Vagina (tissue), 2 donors: ENCODE measurements around the gene GNAL.

Source experiments
- POLR2A ChIP-seq, 2 donors: fragments of 450-650 bp; IDR thresholded peaks; one replicate each; pipeline ENCODE4 v1.6.1; 2017; ENCODE audit warnings: antibody characterized with exemption in 2 of 2, mild to moderate bottlenecking in 2 of 2, moderate library complexity in 2 of 2
- POLR2AphosphoS5 ChIP-seq, 2 donors: sonication (generic); formaldehyde crosslinking; IDR thresholded peaks; one replicate each; pipeline ENCODE4 v1.9.0; 2017; ENCODE audit warnings: antibody characterized with exemption in 2 of 2, mild to moderate bottlenecking in 2 of 2, low read depth in 1 of 2; ENCODE audit not compliant: insufficient read depth in 1 of 2
- TF ChIP-seq, protein P1 (sequence below), 3 experiments: fragments of 450-650 bp in 2 of 3; fragments of 200-600 bp in 1 of 3; sonication (generic) in 1 of 3; IDR thresholded peaks; one replicate each; pipeline ENCODE4 v1.5.1; 2017 to 2019; ENCODE audit warnings: antibody characterized with exemption in 3 of 3, mild to moderate bottlenecking in 2 of 3, moderate library complexity in 2 of 3

DNA sequence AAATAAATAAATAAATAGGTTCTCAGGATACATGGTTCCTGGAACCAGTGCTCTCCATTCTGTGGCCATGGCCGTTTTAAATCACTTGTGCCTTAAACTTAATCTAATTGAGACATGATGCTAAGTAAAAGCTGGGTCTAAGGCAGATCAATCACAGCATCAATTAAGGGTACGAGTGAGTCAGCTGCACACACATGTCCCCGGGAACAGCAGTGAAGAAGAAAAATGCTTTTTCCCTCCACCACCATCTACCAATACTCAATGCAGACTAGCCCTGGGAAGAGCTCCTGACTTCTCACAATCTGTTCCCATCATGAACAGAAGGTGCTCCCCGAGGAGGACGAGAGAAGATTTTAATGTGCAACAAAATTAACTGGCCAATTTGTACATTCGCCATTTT, 155.4 kb downstream of the GNAL start:
- TF ChIP-seq, protein P1, sequence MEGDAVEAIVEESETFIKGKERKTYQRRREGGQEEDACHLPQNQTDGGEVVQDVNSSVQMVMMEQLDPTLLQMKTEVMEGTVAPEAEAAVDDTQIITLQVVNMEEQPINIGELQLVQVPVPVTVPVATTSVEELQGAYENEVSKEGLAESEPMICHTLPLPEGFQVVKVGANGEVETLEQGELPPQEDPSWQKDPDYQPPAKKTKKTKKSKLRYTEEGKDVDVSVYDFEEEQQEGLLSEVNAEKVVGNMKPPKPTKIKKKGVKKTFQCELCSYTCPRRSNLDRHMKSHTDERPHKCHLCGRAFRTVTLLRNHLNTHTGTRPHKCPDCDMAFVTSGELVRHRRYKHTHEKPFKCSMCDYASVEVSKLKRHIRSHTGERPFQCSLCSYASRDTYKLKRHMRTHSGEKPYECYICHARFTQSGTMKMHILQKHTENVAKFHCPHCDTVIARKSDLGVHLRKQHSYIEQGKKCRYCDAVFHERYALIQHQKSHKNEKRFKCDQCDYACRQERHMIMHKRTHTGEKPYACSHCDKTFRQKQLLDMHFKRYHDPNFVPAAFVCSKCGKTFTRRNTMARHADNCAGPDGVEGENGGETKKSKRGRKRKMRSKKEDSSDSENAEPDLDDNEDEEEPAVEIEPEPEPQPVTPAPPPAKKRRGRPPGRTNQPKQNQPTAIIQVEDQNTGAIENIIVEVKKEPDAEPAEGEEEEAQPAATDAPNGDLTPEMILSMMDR (IDR thresholded peaks at IDR 0.05): no peak
- TF ChIP-seq POLR2AphosphoS5 (IDR thresholded peaks at IDR 0.05; ENCODE audit: insufficient read depth in 1 of 2, low read depth in 1 of 2) (no peak), POLR2A (IDR thresholded peaks at IDR 0.05) (no peak)
